ENCODE measurements around the gene LYRM1. TPM values are rescaled to one million over a fixed set of nuclear protein-coding genes. Genes with fewer than 3 reads are reported as not detected.

The LYRM1 gene
- total and polyA plus RNA-seq, 10 of the 15 experiments (the other 5 are each of a cell fraction or from before 2014, with no cell fraction given): 18.4 to 54.4 (median 38.0) TPM

DNA sequence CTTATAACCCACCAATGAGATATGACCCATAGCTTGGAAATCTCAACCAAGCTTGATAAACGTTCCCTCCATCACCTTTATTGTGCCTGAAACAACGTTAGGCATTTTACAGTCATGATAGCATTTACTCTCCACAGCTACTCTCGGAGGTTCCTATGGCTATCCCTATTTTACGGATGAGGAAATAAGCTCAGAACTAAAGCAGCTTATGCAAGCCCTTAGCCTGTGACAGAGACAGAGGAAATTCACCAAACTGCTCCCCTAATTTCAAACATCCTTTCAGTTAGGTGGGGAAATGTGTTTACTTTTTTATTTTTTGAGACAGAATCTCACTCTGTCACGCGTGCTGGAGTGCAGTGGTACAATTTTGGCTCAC, 19.1 kb upstream of the LYRM1 start:
- Histone ChIP-seq H3K9ac (ENCODE audit: control insufficient read depth, insufficient read depth, low read length) (no peak overlapping the region), H3K36me3 (ENCODE audit: control insufficient read depth in 2 of 2, insufficient read depth in 2 of 2, low read length in 1 of 2) (no peaks in the 10 kb centered on the region), H4K20me1 (ENCODE audit: control insufficient read depth, insufficient read depth) (no peaks in the 10 kb centered on the region), H3K9me3 (replicated peaks; ENCODE audit: control insufficient read depth, insufficient read depth, low read length) (no peaks in the 10 kb centered on the region), H3K4me2 (ENCODE audit: control insufficient read depth, insufficient read depth) (no peak overlapping the region), H3K4me1 (ENCODE audit: control insufficient read depth, insufficient read depth, low read length) (peaks cover 17% of the 10 kb centered on the region), H3K27me3 (replicated peaks in 1 of 2; ENCODE audit: control insufficient read depth in 2 of 2, insufficient read depth in 2 of 2, low read length in 1 of 2) (no peaks in the 10 kb centered on the region), H3K79me2 (ENCODE audit: control insufficient read depth, insufficient read depth, low read length) (peaks cover 10% of the 10 kb centered on the region), H2AFZ (ENCODE audit: control insufficient read depth, low read depth, low read length) (no peak overlapping the region), H3K27ac (ENCODE audit: control insufficient read depth, insufficient read depth) (no peak overlapping the region), H3K4me3 (no peak overlapping the region)
- 92% methylated on average over 6 of the region's 6 CpGs for WGBS (ENCODE audit: insufficient coverage, insufficient replicate concordance, low lambda C conversion rate, missing lambda C conversion rate)
- FAIRE-seq (no peak), DNase-seq (ENCODE audit: low read depth, low spot score) (no peak), ATAC-seq (no peak)
- intact Hi-C loops (cut with micrococcal nuclease; ENCODE audit: unreplicated experiment): no loop called here
- RAD21 ChIA-PET (ENCODE audit: unreplicated experiment): interaction anchor here (0.8 kb wide), 1 partner anchor 117 kb away, joined by 3 read pairs; no protein-coding TSS in a partner anchor
- TF ChIP-seq SMAD5 (IDR thresholded peaks at IDR 0.05; ENCODE audit: low read depth) (no peak), BMI1 (IDR thresholded peaks at IDR 0.05; ENCODE audit: borderline replicate concordance) (no peak), MXI1 (IDR thresholded peaks at IDR 0.05; ENCODE audit: low read depth, low read length) (no peak), GATAD2B (conservative IDR thresholded peaks at IDR 0.05; ENCODE audit: low read depth) (no peak), POLR2A (IDR thresholded peaks at IDR 0.05; ENCODE audit: low read depth, low read length) (no peak), HDAC6 (IDR thresholded peaks at IDR 0.05; ENCODE audit: unreplicated experiment) (no peak), TCF12 (IDR thresholded peaks at IDR 0.05; ENCODE audit: low read depth, low read length) (no peak), ETV6 (conservative IDR thresholded peaks at IDR 0.05 in 1 of 2, IDR thresholded peaks at IDR 0.05 in 1 of 2; ENCODE audit: borderline replicate concordance in 1 of 2, low read depth in 1 of 2) (no peak), SP1 (IDR thresholded peaks at IDR 0.05; ENCODE audit: low read depth, low read length) (no peak), NFXL1 (IDR thresholded peaks at IDR 0.05; ENCODE audit: borderline replicate concordance) (no peak), DPF2 (IDR thresholded peaks at IDR 0.05) (no peak)
- TF ChIP-seq, protein P1, sequence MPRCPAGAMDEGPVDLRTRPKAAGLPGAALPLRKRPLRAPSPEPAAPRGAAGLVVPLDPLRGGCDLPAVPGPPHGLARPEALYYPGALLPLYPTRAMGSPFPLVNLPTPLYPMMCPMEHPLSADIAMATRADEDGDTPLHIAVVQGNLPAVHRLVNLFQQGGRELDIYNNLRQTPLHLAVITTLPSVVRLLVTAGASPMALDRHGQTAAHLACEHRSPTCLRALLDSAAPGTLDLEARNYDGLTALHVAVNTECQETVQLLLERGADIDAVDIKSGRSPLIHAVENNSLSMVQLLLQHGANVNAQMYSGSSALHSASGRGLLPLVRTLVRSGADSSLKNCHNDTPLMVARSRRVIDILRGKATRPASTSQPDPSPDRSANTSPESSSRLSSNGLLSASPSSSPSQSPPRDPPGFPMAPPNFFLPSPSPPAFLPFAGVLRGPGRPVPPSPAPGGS (IDR thresholded peaks at IDR 0.05; ENCODE audit: borderline replicate concordance, insufficient read depth, low read depth, low read length, poor library complexity, severe bottlenecking): no peak
- SMC1A ChIA-PET (ENCODE audit: uncharacterized antibody, unreplicated experiment): interaction anchor here (0.6 to 2.7 kb wide), 4 partner anchors 18 to 206 kb away, joined by 3 to 8 read pairs (median 6); partner anchors contain the start of gene DCUN1D3
- POLR2A ChIA-PET: interaction anchor here (0.9 kb wide), 1 partner anchor 17 kb away, joined by 4 read pairs; no protein-coding TSS in a partner anchor
- no TSS peak for BruUV-seq (replicated peaks)
- CTCF ChIA-PET: no interaction called here
- in situ Hi-C loops (cut with MboI): no loop called here

All from GM12878 (cell line).